Right renal cortex interstitium (tissue), 3 donors: Measurements from ENCODE around the gene LPCAT2. TPM values are rescaled to one million over a fixed set of nuclear protein-coding genes. Genes with fewer than 3 reads are reported as not detected.

Experiments
- DNase-seq, 3 donors: peaks; one replicate each; pipeline ENCODE4 v3.0.0-alpha.2; 2013; ENCODE audit warnings: low read depth in 3 of 3, low spot score in 2 of 3
- polyA plus RNA-seq, 3 donors: library from polyadenylated mRNA; unstranded; fragments of 120-200 nt; gene quantifications; one replicate each; pipeline ENCODE4 v1.2.1, GENCODE V29; 2013; ENCODE audit not compliant: insufficient read length in 3 of 3

Gene LPCAT2
- polyA plus RNA-seq = 10 to 100 TPM in 1 of 3 donors, 1 to 10 TPM in 2; 8.6 to 10.6 (median 9.8) TPM

GRCh38 chr16:55508941-55509931 is at the start of gene LPCAT2:
Gene LPCAT2 (plus strand): TSS chr16:55509072. CDS start chr16:55509182, 110 bp downstream.
- no peak for DNase-seq

GRCh38 chr16:55462241-55462640 is 46.6 kb upstream of the LPCAT2 start:
- DNase-seq = no peak

- DNase-seq = no peak
Measured at GRCh38 chr16:55464375-55464774, 44.5 kb upstream of the LPCAT2 start.

GRCh38 chr16:55465077-55465896 is 43.6 kb upstream of the LPCAT2 start:
- DNase-seq = peak; percentile 72 to 85 (median 73)

- DNase-seq = no peak
Measured at GRCh38 chr16:55466209-55466608, 42.7 kb upstream of the LPCAT2 start.

- DNase-seq = no peak
Measured at GRCh38 chr16:55467898-55468297, 41.0 kb upstream of the LPCAT2 start.

- DNase-seq = no peak
Measured at GRCh38 chr16:55468352-55468990, 40.4 kb upstream of the LPCAT2 start.

GRCh38 chr16:55469821-55470532 is 38.9 kb upstream of the LPCAT2 start:
- DNase-seq = no peak

- no peak for DNase-seq
Measured at GRCh38 chr16:55470533-55471371, 38.1 kb upstream of the LPCAT2 start.

- DNase-seq = no peak
Measured at GRCh38 chr16:55471448-55472097, 37.3 kb upstream of the LPCAT2 start.

- no peak for DNase-seq
Measured at GRCh38 chr16:55473587-55473986, 35.3 kb upstream of the LPCAT2 start.

- DNase-seq = no peak
Measured at GRCh38 chr16:55474821-55475220, 34.1 kb upstream of the LPCAT2 start.

GRCh38 chr16:55475919-55476318 is 33.0 kb upstream of the LPCAT2 start:
- no peak for DNase-seq

GRCh38 chr16:55476625-55477533 is 32.0 kb upstream of the LPCAT2 start:
- DNase-seq = no peak

- no peak for DNase-seq
Measured at GRCh38 chr16:55477736-55478135, 31.1 kb upstream of the LPCAT2 start.

- DNase-seq = no peak
Measured at GRCh38 chr16:55478827-55479429, 29.9 kb upstream of the LPCAT2 start, which contains the start of gene MMP2. Gene MMP2 (plus strand): TSS chr16:55479198. CDS start chr16:55479480, 282 bp downstream.
